ENCODE measurements around the gene ASPSCR1. TPM values are rescaled to one million over a fixed set of nuclear protein-coding genes. Genes with fewer than 3 reads are reported as not detected.

ASPSCR1 gene
- total and polyA plus RNA-seq, 2 donors (not counting 1 experiment from before 2014, with no cell fraction given): 6.3 to 35.7 TPM

DNA sequence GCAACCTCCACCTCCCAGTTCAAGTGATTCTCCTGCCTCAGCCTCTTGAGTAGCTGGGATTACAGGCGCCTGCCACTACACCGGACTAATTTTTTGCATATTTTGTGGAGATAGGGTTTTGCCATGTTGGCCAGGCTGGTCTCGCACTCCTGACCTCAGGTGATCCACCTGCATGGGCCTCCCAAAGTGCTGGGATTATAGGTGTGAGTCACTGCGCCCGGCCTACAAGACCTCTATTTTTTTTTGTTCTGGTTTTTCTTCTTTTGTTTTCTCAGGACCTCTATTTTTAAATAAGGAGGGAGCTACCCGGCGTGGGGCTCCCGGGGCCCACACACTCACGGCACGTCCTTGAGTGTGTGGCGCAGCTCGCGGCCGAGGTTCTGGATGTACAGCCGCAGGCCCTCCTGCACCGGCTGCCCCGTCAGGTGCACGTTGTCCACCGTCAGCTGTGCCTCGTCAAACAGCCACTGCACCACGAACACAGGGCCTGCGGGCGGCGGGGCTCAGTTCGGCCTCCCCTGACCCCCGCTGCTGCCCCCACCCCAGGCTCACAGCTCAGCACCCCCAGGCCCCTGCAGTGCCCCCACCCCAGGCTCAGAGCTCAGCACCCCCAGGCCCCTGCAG, 22.3 kb upstream of the ASPSCR1 start:
- Histone ChIP-seq H3K27ac (ENCODE audit: insufficient read depth, low read length) (no peak overlapping the region), H3K79me2 (ENCODE audit: control insufficient read depth, insufficient read depth, low read length) (no peaks in the 10 kb centered on the region), H3K9me3 (ENCODE audit: control insufficient read depth, insufficient read depth, low read depth, low read length) (no peaks in the 10 kb centered on the region), H3K4me3 (replicated peaks in 1 of 4; ENCODE audit: control extremely low read depth in 1 of 4, insufficient read depth in 1 of 4, low read depth in 3 of 4, low read length in 4 of 4) (no peak overlapping the region), H4K20me1 (ENCODE audit: control insufficient read depth, extremely low read depth, insufficient read depth, low read length) (no peaks in the 10 kb centered on the region), H2AFZ (ENCODE audit: low read length) (no peak overlapping the region), H3K4me1 (ENCODE audit: control insufficient read depth, extremely low read depth, insufficient read depth, low read length) (peaks cover 2% of the 10 kb centered on the region), H3K27me3 (ENCODE audit: control insufficient read depth, insufficient read depth, low read length) (peaks cover 17% of the 10 kb centered on the region), H3K36me3 (ENCODE audit: control insufficient read depth, insufficient read depth, low read length) (no peaks in the 10 kb centered on the region), H3K9ac (ENCODE audit: insufficient read depth, low read length) (no peak overlapping the region), H3K4me2 (ENCODE audit: extremely low read depth, insufficient read depth, low read length) (no peak overlapping the region)
- no peak for TF ChIP-seq EZH2 (IDR thresholded peaks at IDR 0.05; ENCODE audit: low read length, missing control alignments)
- TF ChIP-seq, protein P1, sequence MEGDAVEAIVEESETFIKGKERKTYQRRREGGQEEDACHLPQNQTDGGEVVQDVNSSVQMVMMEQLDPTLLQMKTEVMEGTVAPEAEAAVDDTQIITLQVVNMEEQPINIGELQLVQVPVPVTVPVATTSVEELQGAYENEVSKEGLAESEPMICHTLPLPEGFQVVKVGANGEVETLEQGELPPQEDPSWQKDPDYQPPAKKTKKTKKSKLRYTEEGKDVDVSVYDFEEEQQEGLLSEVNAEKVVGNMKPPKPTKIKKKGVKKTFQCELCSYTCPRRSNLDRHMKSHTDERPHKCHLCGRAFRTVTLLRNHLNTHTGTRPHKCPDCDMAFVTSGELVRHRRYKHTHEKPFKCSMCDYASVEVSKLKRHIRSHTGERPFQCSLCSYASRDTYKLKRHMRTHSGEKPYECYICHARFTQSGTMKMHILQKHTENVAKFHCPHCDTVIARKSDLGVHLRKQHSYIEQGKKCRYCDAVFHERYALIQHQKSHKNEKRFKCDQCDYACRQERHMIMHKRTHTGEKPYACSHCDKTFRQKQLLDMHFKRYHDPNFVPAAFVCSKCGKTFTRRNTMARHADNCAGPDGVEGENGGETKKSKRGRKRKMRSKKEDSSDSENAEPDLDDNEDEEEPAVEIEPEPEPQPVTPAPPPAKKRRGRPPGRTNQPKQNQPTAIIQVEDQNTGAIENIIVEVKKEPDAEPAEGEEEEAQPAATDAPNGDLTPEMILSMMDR (conservative IDR thresholded peaks at IDR 0.05 in 1 of 2, IDR thresholded peaks at IDR 0.05 in 1 of 2; ENCODE audit: low read depth in 1 of 2, low read length in 2 of 2): no peak
- DNase-seq (ENCODE audit: low read depth in 2 of 2): no peak

DNA sequence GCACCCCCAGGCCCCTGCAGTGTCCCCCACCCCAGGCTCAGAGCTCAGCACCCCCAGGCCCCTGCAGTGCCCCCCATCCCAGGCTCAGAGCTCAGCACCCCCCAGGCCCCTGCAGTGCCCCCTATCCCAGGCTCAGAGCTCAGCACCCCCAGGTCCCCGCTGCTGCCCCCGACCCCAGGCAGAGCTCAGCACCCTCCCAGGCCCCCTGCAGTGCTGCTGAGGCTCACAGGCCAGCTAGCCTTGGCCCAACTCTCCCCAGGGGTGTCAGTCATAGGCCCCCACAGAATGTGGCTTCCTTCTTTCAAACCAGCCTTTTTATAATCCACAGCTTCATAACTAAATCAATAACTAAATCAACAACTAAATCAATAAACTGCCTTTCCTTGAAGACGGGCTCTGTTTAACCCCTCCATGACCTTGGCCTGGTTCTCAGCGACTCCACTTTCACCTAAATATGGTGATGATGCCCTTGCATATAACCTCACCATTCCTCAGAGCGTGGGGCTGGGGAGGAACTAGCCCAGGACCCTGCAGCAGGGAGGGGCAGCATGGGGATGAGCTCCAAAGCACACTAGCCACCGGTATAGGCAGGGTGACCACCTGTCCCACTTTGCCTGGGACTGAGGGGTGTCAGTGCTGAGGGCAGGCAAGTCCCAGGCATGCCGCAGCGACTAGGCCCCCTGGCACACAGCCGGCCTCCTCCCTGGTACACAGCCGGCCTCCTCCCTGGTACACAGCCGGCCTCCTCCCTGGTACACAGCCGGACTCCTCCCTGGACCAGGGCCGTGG, 21.5 kb upstream of the ASPSCR1 start:
- H3K4me1 ChIP-seq (ENCODE audit: control insufficient read depth, extremely low read depth, insufficient read depth, low read length): peaks cover 2% of the 10 kb centered on the region
- H2AFZ ChIP-seq (ENCODE audit: low read length): no peak overlapping the region
- H3K9ac ChIP-seq (ENCODE audit: insufficient read depth, low read length): no peak overlapping the region
- no peaks in the 10 kb centered on the region for H3K36me3 ChIP-seq (ENCODE audit: control insufficient read depth, insufficient read depth, low read length)
- no peak for DNase-seq (ENCODE audit: low read depth in 2 of 2)
- no peaks in the 10 kb centered on the region for H4K20me1 ChIP-seq (ENCODE audit: control insufficient read depth, extremely low read depth, insufficient read depth, low read length)
- H3K79me2 ChIP-seq (ENCODE audit: control insufficient read depth, insufficient read depth, low read length): no peaks in the 10 kb centered on the region
- no peak overlapping the region for H3K27ac ChIP-seq (ENCODE audit: insufficient read depth, low read length)
- no peak overlapping the region for H3K4me2 ChIP-seq (ENCODE audit: extremely low read depth, insufficient read depth, low read length)
- no peak overlapping the region for H3K4me3 ChIP-seq (replicated peaks in 1 of 4; ENCODE audit: control extremely low read depth in 1 of 4, insufficient read depth in 1 of 4, low read depth in 3 of 4, low read length in 4 of 4)
- peaks cover 22% of the 10 kb centered on the region for H3K27me3 ChIP-seq (ENCODE audit: control insufficient read depth, insufficient read depth, low read length)
- H3K9me3 ChIP-seq (ENCODE audit: control insufficient read depth, insufficient read depth, low read depth, low read length): no peaks in the 10 kb centered on the region
- TF ChIP-seq EZH2 (IDR thresholded peaks at IDR 0.05; ENCODE audit: low read length, missing control alignments): no peak
- TF ChIP-seq, protein P1 (conservative IDR thresholded peaks at IDR 0.05 in 1 of 2, IDR thresholded peaks at IDR 0.05 in 1 of 2; ENCODE audit: low read depth in 1 of 2, low read length in 2 of 2): no peak
